ENCODE measurements around the gene ASB12. TPM values are rescaled to one million over a fixed set of nuclear protein-coding genes. Genes with fewer than 3 reads are reported as not detected.

ASB12 gene
- total and polyA plus RNA-seq, 10 of the 15 experiments (the other 5 are each of a cell fraction or from before 2014, with no cell fraction given) = 0.07 to 0.35 (median 0.14) TPM; not detected in 6

GRCh38 chrX:64192040-64192439 is 38.4 kb downstream of the ASB12 start:
- Histone ChIP-seq H3K36me3 (ENCODE audit: control insufficient read depth in 2 of 2, insufficient read depth in 2 of 2, low read length in 1 of 2) (peaks cover 0 to 3% of the 10 kb centered on the region in 2 experiments; a peak in 3 of 4 replicates), H3K79me2 (ENCODE audit: control insufficient read depth, insufficient read depth, low read length) (no peaks in the 10 kb centered on the region), H3K9ac (ENCODE audit: control insufficient read depth, insufficient read depth, low read length) (no peak overlapping the region), H3K9me3 (replicated peaks; ENCODE audit: control insufficient read depth, insufficient read depth, low read length) (no peaks in the 10 kb centered on the region), H4K20me1 (ENCODE audit: control insufficient read depth, insufficient read depth) (no peaks in the 10 kb centered on the region), H3K4me3 (no peak overlapping the region), H3K27me3 (replicated peaks in 1 of 2; ENCODE audit: control insufficient read depth in 2 of 2, insufficient read depth in 2 of 2, low read length in 1 of 2) (no peaks in the 10 kb centered on the region), H3K27ac (ENCODE audit: control insufficient read depth, insufficient read depth) (no peak overlapping the region), H2AFZ (ENCODE audit: control insufficient read depth, low read depth, low read length) (no peak overlapping the region), H3K4me2 (ENCODE audit: control insufficient read depth, insufficient read depth) (no peak overlapping the region), H3K4me1 (ENCODE audit: control insufficient read depth, insufficient read depth, low read length) (no peaks in the 10 kb centered on the region)
- ChIA-PET RAD21 (ENCODE audit: unreplicated experiment) (no interaction called here), SMC1A (ENCODE audit: uncharacterized antibody, unreplicated experiment) (no interaction called here), POLR2A (no interaction called here), CTCF (no interaction called here)
- no peak for ATAC-seq
- BruUV-seq (replicated peaks) = no TSS peak
- intact Hi-C loops (cut with micrococcal nuclease; ENCODE audit: unreplicated experiment) (no loop called here), in situ Hi-C loops (cut with MboI) (no loop called here)
- no peak for TF ChIP-seq ETV6 (conservative IDR thresholded peaks at IDR 0.05 in 1 of 2, IDR thresholded peaks at IDR 0.05 in 1 of 2; ENCODE audit: borderline replicate concordance in 1 of 2, low read depth in 1 of 2)
- TF ChIP-seq ZBTB40 (IDR thresholded peaks at IDR 0.05; ENCODE audit: borderline replicate concordance) = no peak
- DNase-seq (ENCODE audit: low read depth, low spot score) = no peak
- no peak for FAIRE-seq
- 41% methylated on average over 3 of the region's 3 CpGs for WGBS (ENCODE audit: insufficient coverage, insufficient replicate concordance, low lambda C conversion rate, missing lambda C conversion rate)

Data from GM12878 (cell line).